Activated naive CD8-positive, alpha-beta T cell treated with anti-CD3 and anti-CD28 coated beads, Interleukin-2, amount 50 U/mL, for 24 hours (primary cell): ENCODE measurements around the gene MAP4K1.
A peak's percentile ranks its signal among the peaks of the same experiment; 100 is the strongest.
"Not testable (repeated sequence)": the region's sequence is repeated elsewhere in the genome, so short reads cannot be mapped to it uniquely, and the experiment has no call there.

Experiments
- ATAC-seq: fragments of 150-1000 bp; cut with Tn5 transposase; one replicate; pipeline ENCODE4 v1.10.0; 2021
- DNase-seq: peaks from one replicate; pipeline ENCODE4 v3.0.0; 2021
- H3K27ac Mint-ChIP-seq: one replicate; pipeline ENCODE4 v1.8.0; 2021; ENCODE audit warnings: mild to moderate bottlenecking, mixed read lengths
- H3K27me3 Mint-ChIP-seq: one replicate; pipeline ENCODE4 v1.8.0; 2021; ENCODE audit warnings: mixed read lengths
- H3K36me3 Mint-ChIP-seq: one replicate; pipeline ENCODE4 v1.8.0; 2021; ENCODE audit warnings: low read depth, mixed read lengths
- H3K4me1 Mint-ChIP-seq: one replicate; pipeline ENCODE4 v1.8.0; 2021; ENCODE audit warnings: mixed read lengths
- H3K4me3 Mint-ChIP-seq: one replicate; pipeline ENCODE4 v1.8.0; 2021; ENCODE audit warnings: mild to moderate bottlenecking, moderate library complexity, mixed read lengths
- H3K9me3 Mint-ChIP-seq: one replicate; pipeline ENCODE4 v1.8.0; 2021; ENCODE audit warnings: mixed read lengths

MAP4K1 gene

GRCh38 chr19:38618590-38619360 is 1.0 kb upstream of the MAP4K1 start, which contains the start of gene EIF3K:
TSS of gene EIF3K (plus strand) at chr19:38619188. CDS start at chr19:38619269, 81 bp downstream.
- DNase-seq (peak; percentile 100), ATAC-seq (peak; percentile 74)
- H3K4me1 Mint-ChIP-seq: peaks cover 47% of the 10 kb centered on the region
- H3K27me3 Mint-ChIP-seq: peaks cover 2% of the 10 kb centered on the region
- H3K9me3 Mint-ChIP-seq: no peaks in the 10 kb centered on the region
- H3K36me3 Mint-ChIP-seq: peaks cover 32% of the 10 kb centered on the region
- peak within 1 kb of the TSS; percentile 100 for H3K27ac Mint-ChIP-seq
- H3K4me3 Mint-ChIP-seq: peak within 1 kb of the TSS; percentile 100

GRCh38 chr19:38617283-38617763 is 430 bp downstream of the MAP4K1 start:
- Mint-ChIP-seq H3K4me1 (peaks cover 51% of the 10 kb centered on the region), H3K27me3 (peaks cover 2% of the 10 kb centered on the region), H3K9me3 (no peaks in the 10 kb centered on the region), H3K36me3 (peaks cover 33% of the 10 kb centered on the region), H3K4me3 (peak overlapping the region; percentile 100), H3K27ac (peak overlapping the region; percentile 100)
- ATAC-seq (no peak), DNase-seq (peak; percentile 30)

- Mint-ChIP-seq H3K4me3 (peak overlapping the region; percentile 100), H3K27me3 (peaks cover 2% of the 10 kb centered on the region), H3K36me3 (peaks cover 26% of the 10 kb centered on the region), H3K9me3 (no peaks in the 10 kb centered on the region), H3K4me1 (peaks cover 47% of the 10 kb centered on the region), H3K27ac (peak overlapping the region; percentile 100)
- DNase-seq (no peak), ATAC-seq (no peak)
Observed at GRCh38 chr19:38616265-38616664, 1.5 kb downstream of the MAP4K1 start.

- DNase-seq (no peak), ATAC-seq (no peak)
- Mint-ChIP-seq H3K4me3 (peak overlapping the region; percentile 60), H3K36me3 (peaks cover 29% of the 10 kb centered on the region), H3K4me1 (peaks cover 42% of the 10 kb centered on the region), H3K27me3 (peaks cover 2% of the 10 kb centered on the region), H3K27ac (peak overlapping the region; percentile 61), H3K9me3 (no peaks in the 10 kb centered on the region)
Observed at GRCh38 chr19:38615007-38615581, 2.7 kb downstream of the MAP4K1 start.

GRCh38 chr19:38614289-38614688 is 3.5 kb downstream of the MAP4K1 start:
- Mint-ChIP-seq H3K27ac (no peak overlapping the region), H3K4me3 (no peak overlapping the region), H3K36me3 (peaks cover 31% of the 10 kb centered on the region), H3K9me3 (no peaks in the 10 kb centered on the region), H3K4me1 (peaks cover 35% of the 10 kb centered on the region), H3K27me3 (peaks cover 2% of the 10 kb centered on the region)
- DNase-seq (no peak), ATAC-seq (no peak)

GRCh38 chr19:38606131-38606530 is 11.6 kb downstream of the MAP4K1 start:
- no peaks in the 10 kb centered on the region for H3K27me3 Mint-ChIP-seq
- no peaks in the 10 kb centered on the region for H3K4me1 Mint-ChIP-seq
- H3K4me3 Mint-ChIP-seq: no peak overlapping the region
- DNase-seq (no peak), ATAC-seq (no peak)
- no peaks in the 10 kb centered on the region for H3K9me3 Mint-ChIP-seq
- no peak overlapping the region for H3K27ac Mint-ChIP-seq
- peaks cover 22% of the 10 kb centered on the region for H3K36me3 Mint-ChIP-seq

- not testable (repeated sequence) for DNase-seq, H3K27ac Mint-ChIP-seq, ATAC-seq
Observed at GRCh38 chr19:38602856-38603255, 14.9 kb downstream of the MAP4K1 start.

GRCh38 chr19:38599722-38600121 is 18.0 kb downstream of the MAP4K1 start:
- Mint-ChIP-seq H3K27me3 (no peaks in the 10 kb centered on the region), H3K27ac (no peak overlapping the region), H3K4me1 (no peaks in the 10 kb centered on the region), H3K9me3 (no peaks in the 10 kb centered on the region), H3K36me3 (peaks cover 23% of the 10 kb centered on the region), H3K4me3 (no peak overlapping the region)
- DNase-seq (no peak), ATAC-seq (no peak)

More at GRCh38 chr19:38602856-38603255, 14.9 kb downstream of the MAP4K1 start:
- not testable (repeated sequence) for H3K4me3 Mint-ChIP-seq, H3K4me1 Mint-ChIP-seq, H3K9me3 Mint-ChIP-seq, H3K27me3 Mint-ChIP-seq
- peaks cover 17% of the 10 kb centered on the region for H3K36me3 Mint-ChIP-seq

GRCh38 chr19:38597075-38597474 is 20.7 kb downstream of the MAP4K1 start:
- Mint-ChIP-seq H3K4me3 (no peak overlapping the region), H3K4me1 (no peaks in the 10 kb centered on the region), H3K36me3 (peaks cover 20% of the 10 kb centered on the region), H3K9me3 (no peaks in the 10 kb centered on the region), H3K27me3 (no peaks in the 10 kb centered on the region), H3K27ac (no peak overlapping the region)
- DNase-seq: no peak
- no peak for ATAC-seq

GRCh38 chr19:38596057-38596981 is 21.4 kb downstream of the MAP4K1 start:
- DNase-seq (peak; percentile 45), ATAC-seq (peak; percentile 28)
- Mint-ChIP-seq H3K36me3 (peaks cover 20% of the 10 kb centered on the region), H3K27ac (no peak overlapping the region), H3K4me1 (no peaks in the 10 kb centered on the region), H3K4me3 (no peak overlapping the region), H3K27me3 (no peaks in the 10 kb centered on the region), H3K9me3 (no peaks in the 10 kb centered on the region)

GRCh38 chr19:38592940-38593339 is 24.8 kb downstream of the MAP4K1 start:
- Mint-ChIP-seq H3K27ac (no peak overlapping the region), H3K4me1 (no peaks in the 10 kb centered on the region), H3K9me3 (no peaks in the 10 kb centered on the region), H3K36me3 (peaks cover 23% of the 10 kb centered on the region), H3K27me3 (no peaks in the 10 kb centered on the region), H3K4me3 (no peak overlapping the region)
- ATAC-seq: no peak
- DNase-seq: no peak

GRCh38 chr19:38588041-38588440 is 29.7 kb downstream of the MAP4K1 start:
- ATAC-seq (no peak), DNase-seq (no peak)
- H3K4me3 Mint-ChIP-seq: no peak overlapping the region
- H3K4me1 Mint-ChIP-seq: peaks cover 4% of the 10 kb centered on the region
- no peak overlapping the region for H3K27ac Mint-ChIP-seq
- H3K9me3 Mint-ChIP-seq: no peaks in the 10 kb centered on the region
- peaks cover 17% of the 10 kb centered on the region for H3K36me3 Mint-ChIP-seq
- no peaks in the 10 kb centered on the region for H3K27me3 Mint-ChIP-seq

- no peak overlapping the region for H3K4me3 Mint-ChIP-seq
- ATAC-seq: no peak
- no peaks in the 10 kb centered on the region for H3K9me3 Mint-ChIP-seq
- DNase-seq: no peak
- no peak overlapping the region for H3K27ac Mint-ChIP-seq
- H3K27me3 Mint-ChIP-seq: no peaks in the 10 kb centered on the region
- peaks cover 4% of the 10 kb centered on the region for H3K4me1 Mint-ChIP-seq
- peaks cover 17% of the 10 kb centered on the region for H3K36me3 Mint-ChIP-seq
Observed at GRCh38 chr19:38587562-38587961, 30.2 kb downstream of the MAP4K1 start.

- H3K9me3 Mint-ChIP-seq: no peaks in the 10 kb centered on the region
- H3K27ac Mint-ChIP-seq: no peak overlapping the region
- peaks cover 9% of the 10 kb centered on the region for H3K36me3 Mint-ChIP-seq
- DNase-seq: no peak
- peaks cover 4% of the 10 kb centered on the region for H3K4me1 Mint-ChIP-seq
- no peak overlapping the region for H3K4me3 Mint-ChIP-seq
- no peak for ATAC-seq
- no peaks in the 10 kb centered on the region for H3K27me3 Mint-ChIP-seq
Observed at GRCh38 chr19:38583985-38584305, 33.8 kb downstream of the MAP4K1 start.
